H1 (cell line): ENCODE measurements around the gene SPDYE4. TPM values are rescaled to one million over a fixed set of nuclear protein-coding genes. Genes with fewer than 3 reads are reported as not detected.

Experiments
- CTCF ChIA-PET: fragments of 300-600 bp; sonication (Branson Sonifier 250); formaldehyde crosslinking; loops from one replicate; lab custom pipeline; 2021; ENCODE audit not compliant: partially characterized antibody; lab: Charles Lee
- POLR2A ChIA-PET: fragments of 300-600 bp; sonication (Branson Sonifier 250); formaldehyde crosslinking; loops from one replicate; lab custom pipeline; 2021; ENCODE audit warnings: inconsistent platforms; ENCODE audit not compliant: partially characterized antibody; lab: Charles Lee
- DNase-seq, 2 experiments: peaks; one replicate each; pipeline versions ENCODE4 v3.0.0 to v3.0.0-alpha.2; 2010 to 2022; ENCODE audit warnings: low spot score in 2 of 2, low read depth in 1 of 2, mixed read lengths in 1 of 2
- FAIRE-seq: peaks from 2 replicates; lab custom pipeline; 2011; peaks lifted over from hg19 to GRCh38; lab: Jason Lieb, UNC
- H2AFZ ChIP-seq: 2 replicates; pipeline ENCODE4 v1.8.1; 2012; ENCODE audit warnings: low read length, inconsistent platforms
- H2AK5ac ChIP-seq: 2 replicates; pipeline ENCODE4 v1.6.1; 2013; ENCODE audit warnings: low read depth, low read length
- H2BK120ac ChIP-seq: replicated peaks from 2 replicates; pipeline ENCODE3; 2013; ENCODE audit warnings: low read depth, low read length, inconsistent platforms
- H2BK12ac ChIP-seq: 2 replicates; pipeline ENCODE4 v1.6.1; 2013; ENCODE audit warnings: low read depth, low read length
- H2BK15ac ChIP-seq: 2 replicates; pipeline ENCODE4 v1.6.1; 2013; ENCODE audit warnings: low read length
- H2BK20ac ChIP-seq: 2 replicates; pipeline ENCODE4 v1.6.1; 2013; ENCODE audit warnings: low read length
- H2BK5ac ChIP-seq: 2 replicates; pipeline ENCODE4 v1.6.1; 2013; ENCODE audit warnings: low read depth, low read length
- H3K14ac ChIP-seq: 2 replicates; pipeline ENCODE4 v1.6.1; 2013; ENCODE audit warnings: inconsistent platforms; ENCODE audit not compliant: insufficient read length
- H3K18ac ChIP-seq: 2 replicates; pipeline ENCODE4 v1.6.1; 2013; ENCODE audit warnings: low read length; ENCODE audit errors: extremely low read depth
- H3K23ac ChIP-seq: 2 replicates; pipeline ENCODE4 v1.6.1; 2013; ENCODE audit warnings: inconsistent platforms; ENCODE audit not compliant: insufficient read length
- H3K23me2 ChIP-seq: 2 replicates; pipeline ENCODE4 v1.6.1; 2013; ENCODE audit warnings: low read depth, low read length
- H3K27ac ChIP-seq: 2 replicates; pipeline ENCODE4 v1.6.1; 2011; ENCODE audit warnings: low read depth, low read length, inconsistent platforms
- H3K27me3 ChIP-seq, 4 experiments: replicated peaks in 1 of 4; 1 replicate in 1 of 4; 2 replicates in 3 of 4; pipeline versions ENCODE4 v1.6.1 to v1.8.1; 2011 to 2013; ENCODE audit warnings: low read length in 3 of 4, mild to moderate bottlenecking in 3 of 4, inconsistent platforms in 2 of 4, mixed read lengths in 2 of 4, moderate library complexity in 1 of 4; ENCODE audit not compliant: control insufficient read depth in 3 of 4, insufficient read depth in 3 of 4; ENCODE audit errors: extremely low read depth in 1 of 4
- H3K36me3 ChIP-seq, 4 experiments: 2 replicates each; pipeline versions ENCODE4 v1.6.1 to v1.8.1; 2011 to 2013; ENCODE audit warnings: mild to moderate bottlenecking in 4 of 4, low read length in 3 of 4, moderate library complexity in 2 of 4, control low read depth in 1 of 4, inconsistent platforms in 1 of 4; ENCODE audit not compliant: insufficient read depth in 4 of 4, control insufficient read depth in 2 of 4
- H3K4ac ChIP-seq: replicated peaks from 2 replicates; pipeline ENCODE3; 2013; ENCODE audit warnings: low read length, low read depth, mixed read lengths, inconsistent platforms; ENCODE audit not compliant: insufficient read length
- H3K4me1 ChIP-seq, 4 experiments: replicated peaks in 1 of 4; 1 replicate in 1 of 4; 2 replicates in 3 of 4; pipeline versions ENCODE4 v1.6.1 to v1.8.1; 2011 to 2013; ENCODE audit warnings: low read length in 3 of 4, inconsistent platforms in 2 of 4, mixed read lengths in 1 of 4; ENCODE audit not compliant: insufficient read depth in 4 of 4, control insufficient read depth in 3 of 4
- H3K4me2 ChIP-seq, 2 experiments: 2 replicates each; pipeline versions ENCODE4 v1.6.1 to v1.8.1; 2011 to 2013; ENCODE audit warnings: low read depth in 2 of 2, low read length in 2 of 2, control low read depth in 1 of 2, inconsistent platforms in 1 of 2, mild to moderate bottlenecking in 1 of 2; ENCODE audit not compliant: insufficient read depth in 1 of 2
- H3K4me3 ChIP-seq, 4 experiments: fragments of 200-600, 300-600 bp in 1 of 4; sonication (generic), shearing (Covaris generic), sonication (Bioruptor Twin) in 1 of 4; 2 replicates each; pipeline versions ENCODE4 v1.5.1 to v1.8.1; 2011 to 2016; ENCODE audit warnings: low read length in 4 of 4, low read depth in 3 of 4, control low read depth in 2 of 4, inconsistent platforms in 2 of 4, mild to moderate bottlenecking in 2 of 4, mixed read lengths in 1 of 4, moderate library complexity in 1 of 4; ENCODE audit not compliant: insufficient read depth in 2 of 4; ENCODE audit errors: extremely low read depth in 1 of 4
- H3K56ac ChIP-seq: replicated peaks from 2 replicates; pipeline ENCODE3; 2013; ENCODE audit warnings: low read depth, mild to moderate bottlenecking, mixed read lengths, low read length, inconsistent platforms; ENCODE audit not compliant: insufficient read length
- H3K79me1 ChIP-seq: 2 replicates; pipeline ENCODE4 v1.6.1; 2013; ENCODE audit warnings: low read depth, low read length, control low read depth
- H3K79me2 ChIP-seq, 2 experiments: 2 replicates each; pipeline versions ENCODE4 v1.6.1 to v1.8.1; 2012 to 2013; ENCODE audit warnings: low read length in 2 of 2, mild to moderate bottlenecking in 2 of 2, inconsistent platforms in 1 of 2; ENCODE audit not compliant: insufficient read depth in 2 of 2, control insufficient read depth in 1 of 2
- H3K9ac ChIP-seq, 4 experiments: replicated peaks in 1 of 4; 1 replicate in 1 of 4; 2 replicates in 3 of 4; pipeline versions ENCODE4 v1.6.1 to v1.8.1; 2011 to 2013; ENCODE audit warnings: low read depth in 3 of 4, low read length in 3 of 4, control low read depth in 2 of 4, mild to moderate bottlenecking in 2 of 4, moderate library complexity in 2 of 4, inconsistent platforms in 1 of 4; ENCODE audit errors: extremely low read depth in 1 of 4
- H3K9me3 ChIP-seq, 2 experiments: 2 replicates each; pipeline versions ENCODE4 v1.6.1 to v1.8.1; 2012 to 2013; ENCODE audit warnings: mild to moderate bottlenecking in 2 of 2, moderate library complexity in 2 of 2, control low read depth in 1 of 2, inconsistent platforms in 1 of 2, low read depth in 1 of 2, low read length in 1 of 2, mixed read lengths in 1 of 2; ENCODE audit not compliant: insufficient read depth in 2 of 2
- H4K20me1 ChIP-seq, 2 experiments: replicated peaks in 1 of 2; 2 replicates each; pipeline versions ENCODE3 to v1.8.1; 2011 to 2013; ENCODE audit warnings: inconsistent platforms in 2 of 2, low read length in 2 of 2, mild to moderate bottlenecking in 1 of 2; ENCODE audit not compliant: insufficient read depth in 2 of 2, control insufficient read depth in 1 of 2
- H4K5ac ChIP-seq: 2 replicates; pipeline ENCODE4 v1.6.1; 2013; ENCODE audit warnings: low read length, low read depth, mixed read lengths, inconsistent platforms; ENCODE audit not compliant: insufficient read length
- H4K8ac ChIP-seq: 2 replicates; pipeline ENCODE4 v1.8.0; 2013; ENCODE audit warnings: mild to moderate bottlenecking, moderate library complexity, low read length, inconsistent platforms; ENCODE audit not compliant: insufficient read depth; ENCODE audit errors: extremely low read depth
- H4K91ac ChIP-seq: replicated peaks from 2 replicates; pipeline ENCODE3; 2013; ENCODE audit warnings: low read length, mixed read lengths, inconsistent platforms; ENCODE audit not compliant: insufficient read length
- CBX8 ChIP-seq: fragments of 300-800, 300-1000 bp; sonication (generic); IDR thresholded peaks from 2 replicates; pipeline ENCODE4 v1.7.1; 2016; ENCODE audit warnings: low read depth, low read length, borderline replicate concordance
- ZNF274 ChIP-seq: IDR thresholded peaks from 2 replicates; pipeline ENCODE4 v1.7.0; 2012; ENCODE audit warnings: low read length, borderline replicate concordance; ENCODE audit errors: extremely low read depth
- WGBS, 2 experiments: shearing (Covaris generic) in 1 of 2; methylation state at CpG; one replicate each; pipeline versions ENCODE4 v1.1.6 to v1.1.7; 2013 to 2015; ENCODE audit warnings: low lambda C conversion rate in 2 of 2, mixed read lengths in 2 of 2, inconsistent platforms in 1 of 2, low coverage in 1 of 2, missing lambda C conversion rate in 1 of 2; ENCODE audit not compliant: insufficient replicate concordance in 2 of 2, insufficient coverage in 1 of 2, insufficient read length in 1 of 2; ENCODE audit errors: extremely low coverage in 1 of 2, missing lambda C conversion rate in 1 of 2; 5-methylcytosine and 5-hydroxymethylcytosine counted together
- long read RNA-seq, 2 experiments: library from RNA in 1 of 2; library from capped mRNA in 1 of 2; stranded (forward); transcript quantifications; one replicate each; pipeline ENCODE4 v2.0.0, GENCODE V29; 2021; ENCODE audit warnings: inconsistent platforms in 1 of 2
- polyA minus RNA-seq, 3 experiments: library from RNA; depleted of rRNA, polyadenylated mRNA; stranded (reverse); fragments of >200 nt; gene quantifications; 1 replicate in 2 of 3; 2 replicates in 1 of 3; pipeline ENCODE4 v1.2.3, GENCODE V29; 2011
- polyA plus RNA-seq, 7 experiments: library from polyadenylated mRNA; depleted of rRNA in 3 of 7; stranded (reverse) in 5 of 7; unstranded in 2 of 7; fragments of >200 nt in 5 of 7; fragments of 200-250 nt in 2 of 7; gene quantifications; 1 replicate in 5 of 7; 2 replicates in 1 of 7; 4 replicates in 1 of 7; pipeline versions ENCODE4 v1.2.1 to v1.2.3, GENCODE V29; 2011 to 2013; ENCODE audit warnings: missing spikeins in 2 of 7, mixed read lengths in 2 of 7
- total RNA-seq: library from RNA; stranded (reverse); fragmentation: NEBNext Ultra II Directional; extraction: Animal tissue kit (Norgen Biotek cat#: 25700); gene quantifications from 2 replicates; pipeline ENCODE4 v1.2.1, GENCODE V29; 2021

SPDYE4 gene, protein sequence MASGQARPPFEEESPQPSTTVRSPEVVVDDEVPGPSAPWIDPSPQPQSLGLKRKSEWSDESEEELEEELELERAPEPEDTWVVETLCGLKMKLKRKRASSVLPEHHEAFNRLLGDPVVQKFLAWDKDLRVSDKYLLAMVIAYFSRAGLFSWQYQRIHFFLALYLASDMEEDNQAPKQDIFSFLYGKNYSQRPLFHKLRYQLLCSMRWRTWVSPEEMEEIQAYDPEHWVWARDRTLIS
- total RNA-seq, result not detected in 2 replicates
- not detected in 2 replicates for polyA plus RNA-seq (2011; rRNA removed)
- not detected for polyA plus RNA-seq (2011; cell fraction: cytosol; rRNA removed)
- polyA plus RNA-seq (2011; cell fraction: nucleus; rRNA removed), result not detected
- not detected in 4 replicates for polyA plus RNA-seq (2012, experiment 1 of 2)
- not detected for polyA plus RNA-seq (2012, experiment 2 of 2)
- polyA plus RNA-seq (2013, experiment 1 of 2), result not detected
- not detected for polyA plus RNA-seq (2013, experiment 2 of 2)
- polyA minus RNA-seq (2011; rRNA and poly(A)+ RNA removed), result not detected in 2 replicates
- polyA minus RNA-seq (2011; cell fraction: cytosol; rRNA and poly(A)+ RNA removed), result not detected
- not detected for polyA minus RNA-seq (2011; cell fraction: nucleus; rRNA and poly(A)+ RNA removed)
- long read RNA-seq, experiment 1, result 0 reads
- long read RNA-seq, experiment 2, result 0 reads

GRCh38 chr17:8758137-8758596 is at the start of gene SPDYE4:
Gene SPDYE4 (minus strand): TSS chr17:8758546. CDS start chr17:8758382, 164 bp downstream.
- Histone ChIP-seq H4K91ac (no peak within 1 kb of the TSS), H3K27ac (no peak within 1 kb of the TSS), H4K5ac (no peak within 1 kb of the TSS), H3K27me3 (no peaks in the 10 kb centered on the region), H4K8ac (no peak within 1 kb of the TSS; the same call in 1 of the 2 replicates), H3K4me3 (no peak within 1 kb of the TSS), H3K14ac (no peak within 1 kb of the TSS), H2BK15ac (no peak within 1 kb of the TSS), H2BK20ac (no peak within 1 kb of the TSS), H3K9me3 (peaks cover 0 to 6% of the 10 kb centered on the region in 2 experiments; a peak in 1 of 4 replicates), H4K20me1 (no peaks in the 10 kb centered on the region), H3K4me1 (0 out of 7 replicates have a peak, but pooled peaks cover 0 to 2% (median 0%) of the 10 kb centered on the region in 4 experiments), H3K18ac (no peak within 1 kb of the TSS), H3K4ac (no peak within 1 kb of the TSS), H3K4me2 (no peak within 1 kb of the TSS), H3K9ac (no peak within 1 kb of the TSS), H3K36me3 (no peaks in the 10 kb centered on the region), H2AFZ (no peak within 1 kb of the TSS), H2AK5ac (no peak within 1 kb of the TSS), H2BK5ac (no peak within 1 kb of the TSS), H3K23ac (no peak within 1 kb of the TSS), H2BK120ac (no peak within 1 kb of the TSS), H3K23me2 (no peaks in the 10 kb centered on the region), H2BK12ac (no peak within 1 kb of the TSS), H3K79me1 (no peaks in the 10 kb centered on the region), H3K79me2 (no peaks in the 10 kb centered on the region), H3K56ac (no peak within 1 kb of the TSS)
- WGBS, 2 experiments, result 93% methylated on average over 15 of the region's 15 CpGs; no CpG with 5 or more reads in 1 of the 2 experiments
- CTCF ChIA-PET, result interaction anchor here (2.6 to 3.4 kb wide), 2 partner anchors 28 kb away, joined by 13 to 27 read pairs; no protein-coding TSS in a partner anchor
- FAIRE-seq (no peak), DNase-seq (peak in 1 of 2 experiments; percentile 10)
- no peak for TF ChIP-seq CBX8
- TF ChIP-seq ZNF274, result no peak
- POLR2A ChIA-PET, result no interaction called here
